ENCODE results near the gene GPR31. TPM values are rescaled to one million over a fixed set of nuclear protein-coding genes. Genes with fewer than 3 reads are reported as not detected.

Gene GPR31
- polyA plus RNA-seq, 1 of the 3 experiments (the other 2 are of a cell fraction), result not detected

GRCh38 chr6:167142433-167142761, 15.4 kb downstream of the GPR31 start:
- ChIA-PET CTCF (interaction anchor here (0.7 to 7.6 kb wide), 34 partner anchors 9 to 741 kb away, joined by 3 to 79 read pairs (median 4); partner anchors contain the start of genes CCR6, CEP43 and RNASET2), POLR2A (no interaction called here)
- no peak overlapping the region for H3K27ac ChIP-seq (ENCODE audit: low read depth in 2 of 2, low read length in 1 of 2)
- no peak overlapping the region for H3K9ac ChIP-seq
- WGBS (ENCODE audit: low lambda C conversion rate), result 27% methylated on average over 4 of the region's 4 CpGs
- H4K20me1 ChIP-seq (ENCODE audit: insufficient read depth), result no peaks in the 10 kb centered on the region
- H3K27me3 ChIP-seq (ENCODE audit: insufficient read depth), result 0 out of 2 replicates have a peak, but pooled peaks cover 5% of the 10 kb centered on the region
- H3K9me3 ChIP-seq, result no peaks in the 10 kb centered on the region
- H3K4me2 ChIP-seq, result no peak overlapping the region
- H2AFZ ChIP-seq (ENCODE audit: low read depth), result no peak overlapping the region
- H3K9me2 ChIP-seq, result no peaks in the 10 kb centered on the region
- H3K4me3 ChIP-seq (ENCODE audit: low read depth in 2 of 2, low read length in 1 of 2), result no peak overlapping the region; a peak in 1 of 4 replicates
- no peaks in the 10 kb centered on the region for H3K79me2 ChIP-seq (ENCODE audit: insufficient read depth)
- H3F3A ChIP-seq (replicated peaks; ENCODE audit: insufficient read depth), result no peaks in the 10 kb centered on the region
- DNase-seq, result no peak
- TF ChIP-seq NFIC (IDR thresholded peaks at IDR 0.05; ENCODE audit: borderline replicate concordance), result no peak
- TF ChIP-seq EZH2phosphoT487 (IDR thresholded peaks at IDR 0.05; ENCODE audit: borderline replicate concordance, low read depth), result no peak
- no peak for TF ChIP-seq USF1 (IDR thresholded peaks at IDR 0.05; ENCODE audit: borderline replicate concordance, low read depth)
- TF ChIP-seq SMC3 (IDR thresholded peaks at IDR 0.05; ENCODE audit: low read depth, low read length), result no peak
- TF ChIP-seq NRF1 (IDR thresholded peaks at IDR 0.05; ENCODE audit: low read depth, low read length), result no peak
- TF ChIP-seq RCOR1 (IDR thresholded peaks at IDR 0.05; ENCODE audit: low read length), result no peak
- TF ChIP-seq POLR2AphosphoS5 (IDR thresholded peaks at IDR 0.05; ENCODE audit: low read depth, low read length), result no peak
- no peak for TF ChIP-seq REST (IDR thresholded peaks at IDR 0.05; ENCODE audit: low read depth, low read length)
- TF ChIP-seq IRF3 (IDR thresholded peaks at IDR 0.05; ENCODE audit: low read depth, low read length), result no peak
- no peak for TF ChIP-seq PBX3 (IDR thresholded peaks at IDR 0.05)
- TF ChIP-seq MXI1 (IDR thresholded peaks at IDR 0.05; ENCODE audit: low read depth, low read length), result no peak
- no peak for TF ChIP-seq MAX (IDR thresholded peaks at IDR 0.05; ENCODE audit: low read depth)
- no peak for TF ChIP-seq MEF2A (IDR thresholded peaks at IDR 0.05; ENCODE audit: borderline replicate concordance, low read depth)
- TF ChIP-seq USF2 (IDR thresholded peaks at IDR 0.05; ENCODE audit: borderline replicate concordance, low read depth, low read length), result no peak
- TF ChIP-seq EP300 (IDR thresholded peaks at IDR 0.05; ENCODE audit: borderline replicate concordance in 1 of 2, low read depth in 1 of 2, low read length in 1 of 2), result no peak
- no peak for TF ChIP-seq GABPA (IDR thresholded peaks at IDR 0.05; ENCODE audit: low read depth)
- TF ChIP-seq FOXM1 (IDR thresholded peaks at IDR 0.05; ENCODE audit: low read depth), result no peak
- peaks cover 0 to 3% of the 10 kb centered on the region in 2 experiments; a peak in 1 of 4 replicates for H3K4me1 ChIP-seq (ENCODE audit: control insufficient read depth in 1 of 2, insufficient read depth in 2 of 2, low read depth in 1 of 2, low read length in 1 of 2)
- no peaks in the 10 kb centered on the region for H3K36me3 ChIP-seq (replicated peaks in 1 of 2; ENCODE audit: control insufficient read depth in 1 of 2, insufficient read depth in 2 of 2, low read length in 1 of 2)

Measured in SK-N-SH (cell line).